A673 (cell line): ENCODE measurements around the gene LAMA4. TPM values are rescaled to one million over a fixed set of nuclear protein-coding genes. Genes with fewer than 3 reads are reported as not detected.

Experiments used
- BruUV-seq: library from RNA; stranded (reverse); fragments of 400-500 nt; replicated peaks from 2 replicates; lab custom pipeline; 2021; lab: Mats Ljungman, UMichigan
- CTCF ChIA-PET: fragments of 300-600 bp; sonication (Branson Sonifier 250); formaldehyde crosslinking; loops from one replicate; lab custom pipeline; 2022; ENCODE audit warnings: antibody characterized with exemption; lab: Charles Lee
- POLR2A ChIA-PET: fragments of 300-600 bp; sonication (Branson Sonifier 250); formaldehyde crosslinking; loops from one replicate; lab custom pipeline; 2022; ENCODE audit warnings: antibody characterized with exemption; ENCODE audit not compliant: low non-redundant PET; lab: Charles Lee
- DNase-seq: peaks from one replicate; pipeline ENCODE4 v3.0.0-alpha.2; 2015; ENCODE audit warnings: low spot score
- H3K27ac ChIP-seq: fragments of 200-600 bp; sonication (generic); 2 replicates; pipeline ENCODE4 v1.5.1; 2016; ENCODE audit warnings: mixed run types, low read depth, mild to moderate bottlenecking, mixed read lengths, antibody characterized with exemption, low read length; ENCODE audit not compliant: poor library complexity, severe bottlenecking
- H3K27me3 ChIP-seq: fragments of 200-600 bp; sonication (generic); replicated peaks from 2 replicates; pipeline ENCODE4 v1.6.1; 2017; ENCODE audit warnings: mixed run types, low read depth, mild to moderate bottlenecking, mixed read lengths, antibody characterized with exemption, low read length; ENCODE audit not compliant: insufficient read depth, poor library complexity
- H3K36me3 ChIP-seq: fragments of 200-600 bp; sonication (generic); 2 replicates; pipeline ENCODE4 v1.6.1; 2016; ENCODE audit warnings: mixed run types, mild to moderate bottlenecking, mixed read lengths, antibody characterized with exemption, low read length; ENCODE audit not compliant: insufficient read depth, poor library complexity, severe bottlenecking
- H3K4me1 ChIP-seq: fragments of 200-600 bp; sonication (generic); 2 replicates; pipeline ENCODE4 v1.6.1; 2017; ENCODE audit warnings: mixed run types, mild to moderate bottlenecking, mixed read lengths, antibody characterized with exemption, low read length; ENCODE audit not compliant: insufficient read depth, poor library complexity, severe bottlenecking
- H3K4me3 ChIP-seq: fragments of 200-600 bp; sonication (generic); 2 replicates; pipeline ENCODE4 v1.5.1; 2016; ENCODE audit warnings: low read depth, mixed run types, mild to moderate bottlenecking, mixed read lengths, low read length; ENCODE audit not compliant: poor library complexity, severe bottlenecking
- H3K9me3 ChIP-seq: fragments of 200-600 bp; sonication (generic); 2 replicates; pipeline ENCODE4 v1.6.1; 2016; ENCODE audit warnings: mixed run types, low read depth, mild to moderate bottlenecking, mixed read lengths, antibody characterized with exemption, low read length; ENCODE audit not compliant: poor library complexity, severe bottlenecking
- EZH2 ChIP-seq: fragments of 200-600 bp; sonication (generic); IDR thresholded peaks from 2 replicates; pipeline ENCODE4 v1.6.1; 2017; ENCODE audit warnings: borderline replicate concordance, low read depth, mild to moderate bottlenecking, mixed read lengths, antibody characterized with exemption, low read length; ENCODE audit not compliant: poor library complexity, severe bottlenecking
- intact Hi-C: fragments of 100-400 bp; cut with micrococcal nuclease; formaldehyde crosslinking; loops from one replicate; pipeline ENCODE4 v1.10.0; 2022; ENCODE audit not compliant: unreplicated experiment
- total RNA-seq: library from RNA; stranded (reverse); gene quantifications from 2 replicates; pipeline ENCODE4 v1.2.3, GENCODE V29; 2021
- TF ChIP-seq, protein P1 (sequence below): fragments of 300-800, 200-600 bp; sonication (generic); conservative IDR thresholded peaks from 2 replicates; pipeline ENCODE4 v1.5.1; 2017; ENCODE audit warnings: low read depth, mild to moderate bottlenecking, antibody characterized with exemption, low read length, moderate library complexity, mixed read lengths

Gene LAMA4
- total RNA-seq, 1 experiment from 2014 or later, result 1.2 TPM

GRCh38 chr6:112253498-112253840 lies 898 bp downstream of the LAMA4 start:
- intact Hi-C loops, result no loop called here
- no peak for TF ChIP-seq EZH2
- TF ChIP-seq, protein P1, sequence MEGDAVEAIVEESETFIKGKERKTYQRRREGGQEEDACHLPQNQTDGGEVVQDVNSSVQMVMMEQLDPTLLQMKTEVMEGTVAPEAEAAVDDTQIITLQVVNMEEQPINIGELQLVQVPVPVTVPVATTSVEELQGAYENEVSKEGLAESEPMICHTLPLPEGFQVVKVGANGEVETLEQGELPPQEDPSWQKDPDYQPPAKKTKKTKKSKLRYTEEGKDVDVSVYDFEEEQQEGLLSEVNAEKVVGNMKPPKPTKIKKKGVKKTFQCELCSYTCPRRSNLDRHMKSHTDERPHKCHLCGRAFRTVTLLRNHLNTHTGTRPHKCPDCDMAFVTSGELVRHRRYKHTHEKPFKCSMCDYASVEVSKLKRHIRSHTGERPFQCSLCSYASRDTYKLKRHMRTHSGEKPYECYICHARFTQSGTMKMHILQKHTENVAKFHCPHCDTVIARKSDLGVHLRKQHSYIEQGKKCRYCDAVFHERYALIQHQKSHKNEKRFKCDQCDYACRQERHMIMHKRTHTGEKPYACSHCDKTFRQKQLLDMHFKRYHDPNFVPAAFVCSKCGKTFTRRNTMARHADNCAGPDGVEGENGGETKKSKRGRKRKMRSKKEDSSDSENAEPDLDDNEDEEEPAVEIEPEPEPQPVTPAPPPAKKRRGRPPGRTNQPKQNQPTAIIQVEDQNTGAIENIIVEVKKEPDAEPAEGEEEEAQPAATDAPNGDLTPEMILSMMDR, result no peak
- POLR2A ChIA-PET, result no interaction called here
- Histone ChIP-seq H3K27me3 (peaks cover 14% of the 10 kb centered on the region), H3K9me3 (no peaks in the 10 kb centered on the region), H3K27ac (no peak overlapping the region), H3K36me3 (no peaks in the 10 kb centered on the region), H3K4me3 (peak overlapping the region; percentile 51), H3K4me1 (no peaks in the 10 kb centered on the region)
- DNase-seq, result no peak
- CTCF ChIA-PET, result interaction anchor here (0.9 kb wide), 1 partner anchor 16 kb away, joined by 3 read pairs; no protein-coding TSS in a partner anchor
- no TSS peak for BruUV-seq

DNA sequence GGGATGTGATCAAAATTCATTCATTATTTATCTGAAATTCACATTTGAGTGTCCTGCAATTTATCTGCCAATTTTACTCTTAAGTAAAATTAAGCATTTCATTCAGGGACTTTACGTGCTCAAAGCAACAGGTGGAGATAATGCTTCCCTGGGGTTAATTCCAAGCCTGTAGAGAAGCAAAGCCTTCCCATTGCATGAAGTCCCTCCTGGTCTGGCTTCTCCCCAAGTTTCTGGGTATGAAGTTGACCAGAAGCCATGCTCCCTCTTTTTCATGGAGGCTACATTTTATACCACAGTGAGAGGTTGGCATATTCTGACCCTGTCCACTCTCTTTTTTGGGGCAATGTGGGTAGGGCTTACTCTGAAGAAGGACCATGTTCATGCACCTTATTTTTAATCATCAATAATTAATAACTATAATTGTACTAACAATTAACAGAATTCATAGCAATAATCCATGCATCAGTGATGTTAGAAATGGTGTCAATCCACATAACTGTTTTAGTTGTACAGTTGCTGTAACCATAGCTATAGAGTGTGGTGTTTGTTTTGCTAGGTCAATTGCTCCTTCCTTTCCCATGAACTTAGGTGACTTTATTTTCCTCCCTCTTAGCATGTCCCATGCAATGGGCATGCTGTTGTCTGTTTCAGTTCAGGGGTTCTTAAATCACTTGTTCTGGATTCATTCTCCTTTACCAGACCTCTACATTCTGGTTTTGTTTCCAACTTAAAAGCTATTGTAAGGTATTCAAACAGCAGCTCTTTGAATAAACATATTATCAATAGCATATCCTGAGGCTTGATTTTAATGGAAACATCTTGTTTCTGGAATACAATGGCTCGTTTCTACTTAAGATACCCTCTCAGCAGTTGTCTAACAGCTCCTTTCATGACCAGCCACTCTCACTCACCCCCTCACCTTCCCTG lies 1.5 kb downstream of the LAMA4 start:
- Histone ChIP-seq H3K36me3 (no peaks in the 10 kb centered on the region), H3K4me3 (peak overlapping the region; percentile 51), H3K27me3 (peaks cover 14% of the 10 kb centered on the region), H3K27ac (no peak overlapping the region), H3K4me1 (no peaks in the 10 kb centered on the region), H3K9me3 (no peaks in the 10 kb centered on the region)
- POLR2A ChIA-PET, result no interaction called here
- CTCF ChIA-PET, result no interaction called here
- BruUV-seq, result no TSS peak
- TF ChIP-seq, protein P1, result no peak
- no peak for TF ChIP-seq EZH2
- intact Hi-C loops, result no loop called here
- no peak for DNase-seq

DNA sequence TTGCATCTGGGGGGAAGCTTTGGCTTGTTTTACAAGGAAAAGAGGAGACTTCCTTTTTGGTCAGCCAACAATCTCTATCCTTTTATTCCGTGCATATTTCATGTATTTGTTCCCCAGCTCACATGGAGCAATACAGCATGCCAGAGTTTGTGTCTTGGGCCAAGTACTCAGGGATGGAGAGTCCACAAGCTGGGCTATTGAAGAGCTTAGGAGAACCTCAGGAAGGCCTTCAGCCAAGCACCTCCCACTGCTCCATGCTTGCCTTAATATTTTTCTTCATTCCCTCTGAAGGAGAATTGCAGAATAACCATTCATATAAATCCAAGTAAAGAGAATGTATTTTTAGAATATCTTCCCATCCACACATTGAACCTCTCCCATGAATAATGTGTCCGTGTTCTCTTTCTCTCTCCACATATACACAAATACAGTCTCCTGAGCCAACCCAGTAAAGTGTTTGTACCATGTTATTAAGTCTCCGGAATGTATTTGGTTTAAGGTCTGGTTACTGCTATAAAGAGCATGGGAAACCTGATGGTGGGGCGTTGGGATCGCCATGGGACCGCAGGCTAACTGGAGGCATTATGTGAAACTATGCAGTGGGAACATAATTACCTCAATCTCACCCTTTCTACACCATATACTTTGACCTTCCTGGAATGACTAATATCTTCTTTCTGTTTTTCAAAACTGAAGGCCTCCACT lies 3.0 kb downstream of the LAMA4 start:
- intact Hi-C loops, result no loop called here
- H3K27ac ChIP-seq, result no peak overlapping the region
- DNase-seq, result no peak
- no peaks in the 10 kb centered on the region for H3K4me1 ChIP-seq
- ChIA-PET CTCF (no interaction called here), POLR2A (no interaction called here)
- no peaks in the 10 kb centered on the region for H3K36me3 ChIP-seq
- TF ChIP-seq, protein P1, result no peak
- TF ChIP-seq EZH2, result no peak
- H3K9me3 ChIP-seq, result no peaks in the 10 kb centered on the region
- H3K4me3 ChIP-seq, result no peak overlapping the region
- BruUV-seq, result no TSS peak
- H3K27me3 ChIP-seq, result peaks cover 14% of the 10 kb centered on the region
